ENCODE data around the gene FOXD4L1.
"Not testable (repeated sequence)": the region's sequence is repeated elsewhere in the genome, so short reads cannot be mapped to it uniquely, and the experiment has no call there.

The FOXD4L1 gene

DNA sequence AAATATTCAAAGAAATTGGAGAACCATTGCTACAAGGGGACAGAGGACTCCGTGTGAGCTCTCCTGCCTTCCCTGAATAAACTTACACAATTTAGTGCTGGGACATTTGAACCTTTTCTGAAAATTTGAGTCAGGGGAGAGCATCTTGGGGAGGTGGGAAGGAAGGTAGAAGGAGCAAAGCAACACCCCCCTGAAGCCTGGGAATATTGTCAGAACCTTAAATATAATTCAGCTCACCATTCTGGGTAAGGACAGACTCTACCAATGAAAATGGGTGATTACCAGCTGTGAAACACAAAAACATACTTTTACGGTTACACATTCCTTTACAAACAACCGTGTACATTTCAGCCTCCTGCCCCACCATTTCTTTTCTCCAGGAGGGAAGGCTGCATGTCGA lies at the start of gene FOXD4L1:
FOXD4L1 (plus strand) TSS at position 301 of the 400 bp plus-strand sequence. CDS start 592 bp downstream, outside the sequence.
- not testable (repeated sequence) for DNase-seq

DNA sequence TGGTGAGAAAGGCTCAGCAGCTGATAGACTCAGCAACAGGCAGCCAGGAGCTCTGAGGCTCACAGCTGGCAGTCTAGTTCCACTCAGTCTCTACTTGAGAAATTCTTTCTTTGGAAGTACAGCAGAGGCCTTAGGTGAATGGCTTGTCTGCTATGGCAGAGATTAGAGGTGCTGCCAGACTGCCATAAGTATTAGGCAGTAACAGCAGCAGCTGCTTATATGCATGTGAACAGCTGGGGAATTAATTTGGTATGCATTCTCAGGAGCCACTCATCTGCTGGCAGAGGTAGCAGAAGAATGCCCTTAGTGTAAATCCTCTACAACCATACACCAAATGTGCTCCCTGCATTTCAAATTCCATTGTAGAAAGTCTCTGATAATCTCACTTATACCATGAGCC lies 32.7 kb upstream of the FOXD4L1 start:
- DNase-seq = not testable (repeated sequence)

DNA sequence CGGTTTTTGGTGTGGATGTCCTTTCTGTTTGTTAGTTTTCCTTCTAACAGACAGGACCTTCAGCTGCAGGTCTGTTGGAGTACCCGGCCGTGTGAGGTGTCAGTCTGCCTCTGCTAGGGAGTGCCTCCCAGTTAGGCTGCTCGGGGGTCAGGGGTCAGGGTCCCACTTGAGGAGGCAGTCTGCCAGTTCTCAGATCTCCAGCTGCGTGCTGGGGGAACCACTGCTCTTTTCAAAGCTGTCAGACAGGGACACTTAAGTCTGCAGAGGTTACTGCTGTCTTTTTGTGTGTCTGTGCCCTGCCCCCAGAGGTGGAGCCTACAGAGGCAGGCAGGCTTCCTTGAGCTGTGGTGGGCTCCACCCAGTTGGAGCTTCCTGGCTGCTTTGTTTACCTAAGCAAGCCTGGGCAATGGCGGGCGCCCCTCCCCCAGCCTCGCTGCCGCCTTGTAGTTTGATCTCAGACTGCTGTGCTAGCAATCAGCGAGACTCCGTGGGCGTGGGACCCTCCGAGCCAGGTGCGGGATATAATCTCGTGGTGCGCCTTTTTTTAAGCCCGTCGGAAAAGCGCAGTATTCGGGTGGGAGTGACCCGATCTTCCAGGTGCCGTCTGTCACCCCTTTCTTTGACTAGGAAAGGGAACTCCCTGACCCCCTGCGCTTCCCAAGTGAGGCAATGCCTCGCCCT lies 21.6 kb upstream of the FOXD4L1 start:
- not testable (repeated sequence) for DNase-seq

DNA sequence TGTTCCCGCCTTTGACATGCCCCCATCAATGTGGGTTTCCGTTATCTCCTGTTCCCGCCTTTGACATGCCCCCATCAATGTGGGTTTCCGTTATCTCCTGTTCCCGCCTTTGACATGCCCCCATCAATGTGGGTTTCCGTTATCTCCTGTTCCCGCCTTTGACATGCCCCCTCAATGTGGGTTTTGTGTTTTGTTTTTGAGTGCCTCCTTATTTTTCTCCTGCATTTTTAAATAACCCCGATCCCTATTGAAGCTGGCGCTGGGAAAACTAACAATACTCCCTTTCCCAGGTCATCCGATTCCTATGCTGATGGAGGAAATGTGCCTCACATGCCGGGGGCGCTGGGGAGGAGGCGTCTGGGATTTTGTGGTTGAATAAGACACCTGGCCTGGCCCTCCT lies 1.9 kb upstream of the FOXD4L1 start:
- DNase-seq = not testable (repeated sequence)

DNA sequence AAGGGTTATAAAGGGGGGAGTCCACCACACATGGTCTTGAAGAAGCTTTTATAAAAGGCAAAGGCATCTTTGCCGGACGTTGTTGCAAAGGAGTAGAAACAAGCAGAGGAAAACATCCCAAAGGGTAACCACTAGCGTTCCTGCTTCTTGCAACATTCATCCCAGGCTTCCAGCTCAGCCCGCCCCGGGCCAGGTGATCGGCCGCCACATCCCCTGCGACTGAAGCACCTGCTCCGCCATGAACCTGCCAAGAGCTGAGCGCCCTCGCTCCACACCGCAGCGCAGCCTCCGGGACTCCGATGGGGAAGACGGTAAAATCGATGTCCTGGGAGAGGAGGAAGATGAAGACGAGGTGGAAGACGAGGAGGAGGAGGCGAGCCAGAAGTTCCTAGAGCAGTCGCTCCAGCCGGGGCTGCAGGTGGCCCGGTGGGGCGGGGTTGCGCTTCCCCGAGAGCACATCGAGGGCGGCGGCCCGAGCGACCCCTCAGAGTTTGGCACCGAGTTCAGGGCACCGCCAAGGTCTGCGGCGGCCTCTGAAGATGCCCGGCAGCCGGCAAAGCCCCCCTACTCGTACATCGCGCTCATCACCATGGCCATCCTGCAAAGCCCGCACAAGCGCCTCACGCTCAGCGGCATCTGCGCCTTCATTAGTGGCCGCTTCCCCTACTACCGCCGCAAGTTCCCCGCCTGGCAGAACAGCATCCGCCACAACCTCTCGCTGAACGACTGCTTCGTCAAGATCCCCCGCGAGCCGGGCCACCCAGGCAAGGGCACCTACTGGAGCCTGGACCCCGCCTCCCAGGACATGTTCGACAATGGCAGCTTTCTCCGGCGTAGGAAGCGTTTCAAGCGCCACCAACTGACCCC lies 787 bp downstream of the FOXD4L1 start:
- not testable (repeated sequence) for DNase-seq

DNA sequence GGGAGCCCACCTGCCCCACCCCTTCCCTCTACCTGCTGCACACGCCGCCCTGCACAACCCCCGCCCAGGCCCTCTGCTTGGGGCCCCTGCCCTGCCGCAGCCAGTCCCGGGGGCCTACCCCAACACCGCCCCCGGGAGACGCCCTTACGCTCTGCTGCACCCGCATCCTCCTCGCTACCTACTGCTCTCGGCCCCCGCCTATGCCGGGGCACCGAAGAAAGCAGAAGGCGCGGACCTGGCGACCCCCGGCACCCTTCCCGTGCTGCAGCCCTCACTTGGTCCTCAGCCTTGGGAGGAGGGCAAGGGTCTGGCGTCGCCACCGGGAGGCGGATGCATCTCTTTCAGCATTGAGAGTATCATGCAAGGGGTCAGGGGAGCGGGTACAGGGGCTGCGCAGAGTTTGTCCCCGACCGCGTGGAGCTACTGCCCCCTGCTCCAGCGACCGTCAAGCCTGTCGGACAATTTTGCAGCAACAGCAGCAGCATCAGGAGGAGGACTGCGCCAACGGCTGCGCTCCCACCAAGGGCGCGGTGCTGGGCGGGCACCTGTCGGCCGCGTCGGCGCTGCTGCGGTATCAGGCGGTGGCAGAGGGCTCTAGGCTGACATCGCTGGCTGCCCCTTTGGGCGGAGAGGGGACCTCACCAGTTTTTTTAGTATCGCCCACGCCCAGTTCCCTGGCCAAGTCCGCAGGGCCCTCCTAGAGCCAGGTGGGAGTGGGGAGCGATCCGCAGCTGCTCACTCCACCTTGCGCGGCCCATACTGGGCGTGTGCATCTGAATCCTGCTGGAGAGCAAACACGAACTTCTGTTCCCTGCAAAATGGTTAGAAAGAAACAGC lies 1.6 kb downstream of the FOXD4L1 start:
- DNase-seq = not testable (repeated sequence)

DNA sequence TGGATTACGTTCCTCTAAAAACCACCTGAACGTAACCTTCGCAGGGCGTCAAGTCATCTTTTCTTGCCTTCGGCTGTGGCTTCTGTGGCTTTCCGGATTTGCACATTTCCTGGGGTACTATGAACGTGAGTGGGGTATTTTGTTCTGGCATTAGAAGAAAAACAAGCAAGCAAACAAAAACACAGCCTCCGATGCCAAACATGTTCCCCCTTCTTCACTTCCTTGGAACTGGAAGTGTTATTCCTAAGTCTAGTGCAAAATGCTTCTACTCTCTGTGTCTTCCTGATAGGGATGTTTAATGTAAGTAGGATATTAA lies 2.2 kb downstream of the FOXD4L1 start:
- not testable (repeated sequence) for DNase-seq

DNA sequence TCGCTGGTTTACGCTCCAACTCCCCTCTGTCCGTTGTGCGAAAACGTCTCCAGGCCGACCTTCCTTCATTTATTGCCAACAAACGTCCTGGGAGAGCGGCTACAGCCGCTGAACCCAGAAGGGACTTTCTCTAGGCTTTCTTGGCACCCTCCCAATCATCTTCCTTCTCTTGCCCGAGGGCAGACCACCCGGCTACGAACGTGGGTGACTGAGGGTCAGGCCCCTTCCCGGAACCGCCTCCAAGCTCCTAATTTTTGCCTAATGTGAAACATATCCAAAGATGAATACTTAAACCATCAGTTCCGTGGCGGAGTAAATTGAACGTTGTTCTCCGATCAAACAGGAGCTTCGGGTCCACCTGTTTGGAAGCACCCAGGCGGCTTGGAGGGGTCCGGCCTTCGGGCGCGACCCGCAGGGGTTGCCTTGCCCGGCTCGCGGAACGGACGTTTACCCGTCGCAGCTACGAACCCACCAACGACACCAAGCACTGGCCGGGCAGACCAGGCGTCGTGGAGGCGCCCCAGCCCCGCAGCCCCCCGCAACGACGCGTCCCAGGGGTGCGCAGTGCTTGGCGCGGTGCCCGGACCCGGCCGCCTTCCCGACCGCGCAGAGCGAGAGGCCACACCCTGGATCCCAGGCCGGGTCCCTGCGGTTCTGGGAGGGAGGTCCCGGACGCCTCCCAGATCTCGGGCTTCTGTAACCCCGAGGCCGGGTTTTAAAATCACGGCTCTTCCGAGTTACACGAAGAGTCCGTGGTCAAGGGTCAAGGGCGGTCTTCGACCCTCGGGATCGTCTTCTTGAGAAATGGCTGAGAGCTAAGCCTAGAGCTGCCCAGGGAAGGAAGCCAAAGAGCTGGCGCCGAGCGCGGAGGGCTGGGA lies 4.0 kb downstream of the FOXD4L1 start:
- not testable (repeated sequence) for DNase-seq

DNA sequence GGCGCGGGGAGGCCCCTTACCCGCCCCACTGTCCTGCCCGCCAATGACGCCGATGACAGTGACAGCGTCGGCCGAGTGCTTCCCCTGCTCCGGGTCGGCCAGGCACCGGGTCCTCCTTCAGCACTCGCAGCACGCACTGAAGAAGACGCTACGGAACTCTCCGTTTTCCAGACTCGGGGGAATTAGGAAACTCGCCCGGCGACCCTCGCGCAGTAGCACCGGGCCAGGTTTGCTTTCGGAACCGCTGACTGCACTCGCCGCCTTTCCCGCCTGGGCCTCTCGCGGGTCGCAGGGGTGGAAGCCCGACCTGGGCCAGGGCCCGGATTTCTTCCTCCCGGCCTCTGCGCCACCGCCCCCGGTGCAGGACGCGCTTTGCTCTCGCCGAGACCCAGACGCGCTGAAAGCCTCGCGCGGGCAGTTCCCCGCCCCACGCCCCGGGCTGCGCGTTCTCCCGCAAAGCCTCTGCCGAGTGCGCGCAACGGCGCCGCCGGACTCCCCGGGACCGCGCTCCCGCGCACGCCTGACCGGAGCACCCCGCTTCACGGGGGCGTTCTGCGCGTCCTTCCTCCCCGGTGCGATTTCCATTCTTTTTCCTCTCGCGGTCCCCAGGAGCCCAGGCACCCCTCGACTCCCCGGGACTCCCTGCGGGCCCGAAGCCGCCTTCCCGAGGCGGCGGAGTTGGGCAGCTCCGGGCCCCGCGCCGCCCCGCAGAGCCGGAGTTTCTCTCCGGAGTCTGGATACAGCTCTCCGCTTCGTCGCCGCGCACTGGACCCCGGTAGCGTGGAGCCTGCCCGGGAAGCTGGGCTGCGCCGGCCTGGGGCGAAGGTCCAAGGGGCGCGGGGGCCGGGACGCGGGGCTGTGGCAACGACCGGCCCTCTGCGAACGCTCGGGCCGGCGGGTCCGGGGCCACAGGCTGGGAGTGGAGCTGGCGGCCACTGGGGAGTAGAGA lies 4.9 kb downstream of the FOXD4L1 start:
- not testable (repeated sequence) for DNase-seq

DNA sequence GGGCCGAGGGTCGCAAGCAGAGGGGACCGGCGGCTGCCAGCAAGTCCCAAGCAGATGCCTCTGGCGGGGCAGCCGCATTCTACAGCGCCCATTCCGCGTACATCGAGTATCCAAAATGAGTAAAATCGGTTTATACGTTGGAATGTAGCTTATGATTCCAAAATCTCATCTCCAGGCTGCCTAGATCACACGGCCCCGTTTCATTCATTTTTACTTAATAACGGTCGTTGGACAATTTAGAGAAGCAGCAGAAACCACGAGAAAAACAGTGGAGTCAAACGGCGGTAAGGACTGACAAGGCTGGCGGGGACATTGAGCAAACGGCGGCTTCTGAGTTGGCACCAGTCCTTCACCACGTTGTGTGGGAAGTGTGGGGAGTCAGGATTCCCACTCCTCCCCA lies 5.6 kb downstream of the FOXD4L1 start:
- not testable (repeated sequence) for DNase-seq

DNA sequence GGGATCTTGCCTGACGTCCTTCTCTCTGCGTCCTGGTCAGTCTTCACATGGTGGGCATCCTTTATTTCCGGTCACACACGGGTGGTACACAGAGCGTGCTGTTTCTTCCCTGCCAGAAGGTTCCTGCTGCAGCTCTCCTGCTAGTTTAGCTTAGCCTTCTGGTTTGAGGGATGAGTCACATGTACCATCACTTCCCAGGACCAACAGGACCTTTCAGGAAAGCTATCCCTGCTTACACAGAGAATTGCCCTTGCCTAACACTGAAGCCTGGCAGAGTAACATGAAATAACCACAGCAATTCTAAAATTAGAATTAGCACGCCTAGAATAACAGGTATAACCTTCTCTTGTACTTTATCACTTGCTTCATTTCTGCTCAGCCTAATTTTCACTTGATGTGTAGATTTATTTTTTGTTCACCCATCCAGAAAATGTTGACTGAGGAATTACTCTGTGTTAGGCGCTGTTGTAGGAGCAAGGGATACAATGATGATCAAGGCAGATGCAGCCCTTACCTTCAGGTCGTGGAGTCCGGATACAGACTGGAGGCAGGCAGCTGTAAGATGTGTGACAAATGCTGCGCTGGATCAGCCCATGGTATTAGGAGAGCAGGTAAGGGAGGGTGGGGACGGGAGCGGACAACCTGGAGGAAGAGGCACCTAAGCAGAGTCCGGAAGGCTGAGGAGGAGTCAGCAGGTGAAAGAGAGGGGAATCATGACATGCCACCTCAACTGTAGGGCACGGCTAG lies 9.1 kb downstream of the FOXD4L1 start:
- not testable (repeated sequence) for DNase-seq

DNA sequence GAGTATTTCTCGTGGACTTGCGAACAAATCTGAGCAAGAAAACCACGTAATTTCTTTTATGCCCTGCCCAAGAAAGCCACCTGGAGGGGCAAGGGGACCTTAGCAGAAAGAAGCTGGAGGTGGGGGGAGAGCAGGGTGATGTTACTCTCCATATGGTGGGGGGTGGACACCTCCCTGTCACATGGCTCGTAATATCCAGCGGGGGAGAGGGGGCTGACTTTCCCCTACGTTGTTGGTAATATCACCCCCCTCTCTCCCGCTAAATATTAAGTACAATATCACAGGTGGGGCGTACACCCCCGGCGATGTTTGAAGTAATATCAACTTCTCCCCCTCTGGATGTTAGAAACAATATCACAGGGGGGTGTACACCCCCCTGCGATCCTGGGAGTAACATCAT lies 9.7 kb downstream of the FOXD4L1 start:
- DNase-seq = not testable (repeated sequence)

DNA sequence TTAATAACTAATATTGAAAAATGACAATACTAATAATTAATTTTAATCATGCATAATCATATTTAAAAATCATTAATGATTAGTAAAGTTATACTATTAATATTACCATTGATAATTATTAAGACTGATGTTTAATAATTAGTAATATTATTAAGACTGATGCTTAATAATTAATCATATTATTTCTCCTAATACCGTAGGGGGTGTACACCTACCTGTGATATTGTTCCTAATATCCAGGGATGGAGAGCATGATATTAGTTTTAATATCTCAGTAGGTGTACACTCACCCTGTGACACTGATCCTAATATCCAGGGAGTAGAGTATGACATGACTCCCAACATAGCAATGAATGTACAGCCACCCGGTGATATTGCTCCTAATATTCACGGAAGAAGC lies 12.4 kb downstream of the FOXD4L1 start:
- DNase-seq = not testable (repeated sequence)

DNA sequence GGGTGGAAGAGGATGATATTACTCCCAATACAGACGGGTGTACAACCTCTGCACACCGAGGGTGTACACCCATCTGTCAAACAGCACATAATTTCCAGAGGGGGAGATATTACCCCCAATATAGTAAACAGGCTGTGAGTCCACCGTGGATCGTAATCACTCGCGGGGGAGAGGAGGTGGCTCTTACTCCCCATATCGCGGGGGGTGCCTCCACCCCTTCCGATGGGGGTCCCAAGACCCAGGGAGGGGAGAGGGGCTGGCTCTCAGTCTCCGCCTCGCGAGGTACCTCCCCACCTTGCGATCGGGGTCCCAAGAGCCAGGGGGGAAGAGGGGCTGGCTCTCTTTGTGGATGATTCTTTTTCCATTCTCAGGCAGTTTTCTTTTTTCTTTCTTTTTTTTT lies 13.4 kb downstream of the FOXD4L1 start:
- DNase-seq = not testable (repeated sequence)

DNA sequence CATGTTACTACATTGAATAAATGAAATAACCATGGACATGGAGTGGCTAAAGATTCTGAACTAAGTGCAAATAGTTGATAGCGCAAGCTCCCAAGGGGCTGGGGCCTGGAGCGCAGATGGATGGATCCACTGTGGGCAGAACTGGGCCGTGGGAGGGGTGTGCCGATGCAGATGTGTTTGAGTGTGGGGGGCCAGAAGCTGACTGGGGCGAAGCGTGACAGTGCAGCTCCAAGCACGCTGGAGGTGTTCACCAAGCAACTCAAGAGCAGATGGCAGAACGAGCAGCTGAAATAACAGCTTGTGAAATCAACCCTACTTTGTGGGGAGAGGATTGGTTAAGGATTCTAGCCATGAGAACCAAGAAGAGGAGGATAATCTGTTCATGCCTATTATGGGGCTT lies 17.0 kb downstream of the FOXD4L1 start:
- DNase-seq = not testable (repeated sequence)

DNA sequence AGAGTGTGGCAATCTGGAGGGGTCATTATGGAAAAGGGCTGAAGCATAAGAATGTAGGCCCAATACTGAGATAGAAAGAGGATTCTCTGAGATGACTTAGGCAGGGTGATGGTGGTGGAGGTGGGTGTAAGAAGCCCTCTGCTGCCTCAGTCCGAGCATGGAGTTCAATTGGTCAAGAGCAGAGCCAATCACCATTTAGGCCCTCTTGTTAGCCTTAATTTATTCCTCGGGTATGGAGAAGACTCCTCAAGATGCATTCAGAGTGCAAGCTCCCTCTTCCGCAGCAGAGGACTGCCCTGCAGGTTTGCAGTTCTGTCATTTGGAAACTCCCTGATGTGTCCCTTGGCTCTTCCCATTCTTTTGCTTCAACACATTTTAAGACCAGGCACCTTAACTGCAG lies 17.5 kb downstream of the FOXD4L1 start:
- not testable (repeated sequence) for DNase-seq

DNA sequence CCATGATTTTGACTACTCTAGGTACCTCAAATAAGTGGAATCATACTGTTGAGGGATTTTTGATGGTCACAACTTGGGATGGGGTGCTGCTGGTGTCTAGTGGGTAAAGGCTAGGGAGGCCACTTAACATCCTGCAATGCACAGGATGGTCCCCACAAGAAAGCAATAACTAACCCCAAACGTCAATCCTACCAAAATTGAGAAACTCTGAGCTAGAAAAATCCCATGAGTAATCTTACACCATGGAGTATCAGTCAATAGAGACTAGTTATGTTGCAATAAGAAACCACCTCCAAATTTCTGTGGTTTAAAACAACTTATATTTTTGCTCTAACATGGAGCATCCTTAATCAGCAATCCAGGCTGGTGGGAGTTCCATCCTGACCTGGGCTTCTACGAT lies 18.6 kb downstream of the FOXD4L1 start:
- DNase-seq = not testable (repeated sequence)

DNA sequence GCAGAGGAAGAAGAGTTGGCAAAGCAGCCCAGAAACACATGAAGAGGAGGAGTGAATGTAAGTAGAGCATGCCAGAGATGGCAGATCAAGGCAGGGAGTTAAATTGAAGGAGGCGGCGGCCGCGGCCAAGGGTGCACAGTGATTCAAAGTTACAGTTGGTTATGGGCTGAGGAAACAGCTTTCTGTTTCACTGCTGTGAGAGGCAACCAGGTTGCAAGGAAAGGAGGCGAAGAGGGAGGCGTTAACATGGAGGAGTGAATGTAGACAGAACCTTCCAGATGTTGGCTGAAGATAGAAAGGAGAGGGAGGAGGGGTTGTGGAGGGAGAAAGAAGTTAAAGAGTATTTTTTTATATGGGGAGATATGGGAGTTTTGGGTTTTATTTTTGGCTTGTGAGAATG lies 22.4 kb downstream of the FOXD4L1 start:
- DNase-seq = not testable (repeated sequence)

DNA sequence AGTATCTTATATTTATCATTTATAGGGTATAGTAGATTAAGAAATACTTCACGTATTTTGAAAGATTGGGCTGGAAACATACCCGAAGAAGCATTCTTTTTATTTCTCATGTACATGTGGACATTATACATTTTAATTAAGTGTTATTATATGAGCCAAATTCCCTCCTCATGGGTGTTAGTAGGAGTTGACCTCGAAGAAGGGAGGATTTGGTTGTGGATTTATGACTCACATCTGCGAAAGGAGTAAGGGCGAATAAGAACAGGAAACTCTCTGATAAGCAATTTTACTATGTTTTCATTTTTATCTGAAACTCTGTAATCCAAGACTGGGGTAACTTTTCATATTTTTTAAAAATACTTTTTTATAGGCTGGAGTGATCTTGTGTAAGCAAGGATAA lies 23.0 kb downstream of the FOXD4L1 start:
- not testable (repeated sequence) for DNase-seq

DNA sequence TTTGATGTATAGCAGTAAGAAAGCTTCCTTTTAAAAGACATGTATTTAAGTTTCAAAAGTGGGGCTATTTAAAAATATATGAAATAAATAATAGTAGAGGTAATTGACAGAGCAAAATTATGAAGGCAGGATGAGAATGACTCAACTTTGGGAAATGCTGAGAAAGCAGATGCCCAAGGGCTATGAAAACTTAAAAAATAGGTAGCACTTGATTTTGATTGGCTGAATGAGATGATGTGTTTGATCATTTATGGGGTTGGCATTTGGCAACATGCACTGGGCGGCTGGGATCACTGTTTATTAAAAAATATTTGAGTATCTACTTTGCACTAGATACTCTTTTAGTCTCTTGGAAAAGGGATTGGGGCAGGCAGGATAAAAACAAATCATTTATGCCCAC lies 26.5 kb downstream of the FOXD4L1 start:
- DNase-seq = not testable (repeated sequence)
